Naive thymus-derived CD4-positive, alpha-beta T cell (primary cell): ENCODE measurements around the gene IL1R1. TPM values are rescaled to one million over a fixed set of nuclear protein-coding genes. Genes with fewer than 3 reads are reported as not detected.

Source experiments
- ATAC-seq: fragments of 150-1000 bp; cut with Tn5 transposase; 2 replicates; pipeline ENCODE4 v1.10.0; 2021; ENCODE audit warnings: mild to moderate bottlenecking, moderate library complexity
- CTCF ChIA-PET: fragments of 350-600 bp; sonication (Branson Sonifier 250); formaldehyde crosslinking; loops from one replicate; lab custom pipeline; 2021; ENCODE audit warnings: antibody characterized with exemption; lab: Charles Lee
- POLR2A ChIA-PET: fragments of 350-600 bp; sonication (Branson Sonifier 250); formaldehyde crosslinking; loops from one replicate; lab custom pipeline; 2021; ENCODE audit warnings: antibody characterized with exemption, inconsistent platforms; lab: Charles Lee
- DNase-seq, 9 donors: peaks; one replicate each; pipeline versions ENCODE4 v3.0.0 to v3.0.0-alpha.2; 2020 to 2022; ENCODE audit warnings: mixed read lengths in 1 of 9
- H3K27ac ChIP-seq: one replicate; pipeline ENCODE4 v1.7.0; 2013; ENCODE audit warnings: mild to moderate bottlenecking, low read depth, low read length, moderate library complexity
- H3K27me3 ChIP-seq, 2 donors: one replicate each; pipeline ENCODE4 v1.7.0; 2013; ENCODE audit warnings: low read length in 2 of 2, mild to moderate bottlenecking in 2 of 2, moderate library complexity in 2 of 2; ENCODE audit not compliant: control insufficient read depth in 2 of 2, insufficient read depth in 2 of 2
- H3K36me3 ChIP-seq, 3 experiments: 1 replicate in 2 of 3; 2 replicates in 1 of 3; pipeline ENCODE4 v1.7.0; 2013; ENCODE audit warnings: low read length in 3 of 3, mild to moderate bottlenecking in 3 of 3, moderate library complexity in 1 of 3; ENCODE audit not compliant: insufficient read depth in 3 of 3, control insufficient read depth in 2 of 3
- H3K4me1 ChIP-seq, 2 donors: one replicate each; pipeline ENCODE4 v1.7.0; 2013; ENCODE audit warnings: low read length in 2 of 2, mild to moderate bottlenecking in 2 of 2, moderate library complexity in 1 of 2; ENCODE audit not compliant: control insufficient read depth in 2 of 2, insufficient read depth in 2 of 2
- H3K4me3 ChIP-seq: 2 replicates; pipeline ENCODE4 v1.7.0; 2013; ENCODE audit warnings: mild to moderate bottlenecking, low read length
- H3K9me3 ChIP-seq, 3 experiments: 1 replicate in 2 of 3; 2 replicates in 1 of 3; pipeline ENCODE4 v1.7.0; 2013; ENCODE audit warnings: low read length in 3 of 3; ENCODE audit not compliant: control insufficient read depth in 2 of 3
- H3K27ac Mint-ChIP-seq, 9 donors: one replicate each; pipeline ENCODE4 v1.8.0; 2020 to 2022; ENCODE audit warnings: mixed read lengths in 9 of 9, mild to moderate bottlenecking in 8 of 9, moderate library complexity in 5 of 9, inconsistent platforms in 2 of 9
- H3K27me3 Mint-ChIP-seq, 5 donors: one replicate each; pipeline ENCODE4 v1.8.0; 2021 to 2022; ENCODE audit warnings: mixed read lengths in 5 of 5, mild to moderate bottlenecking in 1 of 5
- H3K36me3 Mint-ChIP-seq, 5 donors: one replicate each; pipeline ENCODE4 v1.8.0; 2020 to 2022; ENCODE audit warnings: mixed read lengths in 5 of 5, mild to moderate bottlenecking in 3 of 5, inconsistent platforms in 1 of 5
- H3K4me1 Mint-ChIP-seq, 7 donors: one replicate each; pipeline ENCODE4 v1.8.0; 2020 to 2022; ENCODE audit warnings: mixed read lengths in 7 of 7, mild to moderate bottlenecking in 3 of 7, inconsistent platforms in 1 of 7
- H3K4me3 Mint-ChIP-seq, 10 donors: one replicate each; pipeline ENCODE4 v1.8.0; 2020 to 2022; ENCODE audit warnings: mild to moderate bottlenecking in 10 of 10, mixed read lengths in 10 of 10, moderate library complexity in 6 of 10, inconsistent platforms in 2 of 10
- H3K9me3 Mint-ChIP-seq, 11 donors: one replicate each; pipeline ENCODE4 v1.8.0; 2020 to 2022; ENCODE audit warnings: mixed read lengths in 11 of 11, mild to moderate bottlenecking in 4 of 11, inconsistent platforms in 1 of 11, moderate library complexity in 1 of 11
- intact Hi-C, 2 donors: fragments of 100-400 bp; cut with micrococcal nuclease; formaldehyde crosslinking; loops; one replicate each; pipeline ENCODE4 v1.15.1; 2023
- polyA plus RNA-seq, 2 donors: library from polyadenylated mRNA; unstranded; fragments of 300-500 nt; fragmentation: Illumina TruSeq; gene quantifications; one replicate each; pipeline ENCODE4 v1.2.3, GENCODE V29; 2021
- total RNA-seq, 6 experiments: library from RNA in 5 of 6; stranded (reverse) in 5 of 6; gene quantifications; 1 replicate in 5 of 6; 2 replicates in 1 of 6; pipeline ENCODE4 v1.2.3 and lab custom pipeline; 2021 to 2026

The IL1R1 gene
- total and polyA plus RNA-seq, 7 experiments from 2014 or later, result 0.17 to 1.5 (median 0.54) TPM; not detected in 2

- Mint-ChIP-seq H3K27me3 (peaks cover 0 to 12% (median 0%) of the 10 kb centered on the region in 5 donors), H3K36me3 (peaks cover 0 to 7% (median 0%) of the 10 kb centered on the region in 5 donors), H3K4me3 (no peak overlapping the region), H3K27ac (peak overlapping the region in 1 of 9 donors; percentile 55), H3K9me3 (peaks cover 0 to 1% (median 0%) of the 10 kb centered on the region in 11 donors), H3K4me1 (peaks cover 0 to 3% (median 0%) of the 10 kb centered on the region in 7 donors)
- Histone ChIP-seq H3K4me1 (no peaks in the 10 kb centered on the region), H3K4me3 (no peak overlapping the region), H3K36me3 (no peaks in the 10 kb centered on the region), H3K27ac (no peak overlapping the region), H3K9me3 (no peaks in the 10 kb centered on the region), H3K27me3 (no peaks in the 10 kb centered on the region)
- ATAC-seq (no peak), DNase-seq (no peak)
- ChIA-PET CTCF (no interaction called here), POLR2A (interaction anchor here (0.6 to 0.8 kb wide), 3 partner anchors 9 to 670 kb away, joined by 3 to 6 read pairs (median 3); no protein-coding TSS in a partner anchor)
- intact Hi-C loops, result no loop called here
Observed at GRCh38 chr2:102117472-102117858, 25.1 kb upstream of the IL1R1 start.

- intact Hi-C loops, result no loop called here
- H3K4me1 ChIP-seq, result no peaks in the 10 kb centered on the region
- DNase-seq, result no peak
- no peak overlapping the region for H3K4me3 ChIP-seq
- H3K27ac ChIP-seq, result no peak overlapping the region
- no peak for ATAC-seq
- CTCF ChIA-PET, result no interaction called here
- H3K9me3 ChIP-seq, result no peaks in the 10 kb centered on the region
- H3K9me3 Mint-ChIP-seq, result peaks cover 0 to 2% (median 0%) of the 10 kb centered on the region in 11 donors
- no peak overlapping the region for H3K27ac Mint-ChIP-seq
- POLR2A ChIA-PET, result interaction anchor here (0.6 kb wide), 1 partner anchor 23 kb away, joined by 3 read pairs; no protein-coding TSS in a partner anchor
- H3K27me3 ChIP-seq, result no peaks in the 10 kb centered on the region
- peaks cover 0 to 10% (median 4%) of the 10 kb centered on the region in 5 donors for H3K27me3 Mint-ChIP-seq
- H3K36me3 ChIP-seq, result no peaks in the 10 kb centered on the region
- no peak overlapping the region for H3K4me3 Mint-ChIP-seq
- peaks cover 0 to 4% (median 0%) of the 10 kb centered on the region in 7 donors for H3K4me1 Mint-ChIP-seq
- H3K36me3 Mint-ChIP-seq, result peaks cover 0 to 7% (median 0%) of the 10 kb centered on the region in 5 donors
Observed at GRCh38 chr2:102119255-102119654, 23.3 kb upstream of the IL1R1 start.

- H3K4me3 ChIP-seq, result no peak overlapping the region
- Mint-ChIP-seq H3K9me3 (peaks cover 0 to 2% (median 0%) of the 10 kb centered on the region in 11 donors), H3K27me3 (peaks cover 0 to 9% (median 4%) of the 10 kb centered on the region in 5 donors), H3K4me3 (no peak overlapping the region), H3K36me3 (peaks cover 0 to 7% (median 0%) of the 10 kb centered on the region in 5 donors), H3K27ac (no peak overlapping the region), H3K4me1 (peaks cover 0 to 4% (median 2%) of the 10 kb centered on the region in 7 donors)
- intact Hi-C loops, result no loop called here
- POLR2A ChIA-PET, result no interaction called here
- ATAC-seq (no peak), DNase-seq (no peak)
- H3K4me1 ChIP-seq, result no peaks in the 10 kb centered on the region
- H3K27me3 ChIP-seq, result no peaks in the 10 kb centered on the region
- CTCF ChIA-PET, result interaction anchor here (0.9 kb wide), 1 partner anchor 120 kb away, joined by 4 read pairs; no protein-coding TSS in a partner anchor
- H3K36me3 ChIP-seq, result no peaks in the 10 kb centered on the region
- H3K9me3 ChIP-seq, result no peaks in the 10 kb centered on the region
- no peak overlapping the region for H3K27ac ChIP-seq
Observed at GRCh38 chr2:102120261-102120660, 22.3 kb upstream of the IL1R1 start.

- H3K4me3 ChIP-seq, result no peak overlapping the region
- H3K27ac ChIP-seq, result no peak overlapping the region
- POLR2A ChIA-PET, result interaction anchor here (0.9 kb wide), 1 partner anchor 12 kb away, joined by 4 read pairs; no protein-coding TSS in a partner anchor
- DNase-seq, result no peak
- intact Hi-C loops, result no loop called here
- no peaks in the 10 kb centered on the region for H3K9me3 ChIP-seq
- Mint-ChIP-seq H3K4me3 (no peak overlapping the region), H3K9me3 (peaks cover 0 to 2% (median 0%) of the 10 kb centered on the region in 11 donors), H3K4me1 (peaks cover 0 to 7% (median 2%) of the 10 kb centered on the region in 7 donors), H3K36me3 (peaks cover 0 to 7% (median 0%) of the 10 kb centered on the region in 5 donors), H3K27ac (no peak overlapping the region), H3K27me3 (peaks cover 0 to 5% (median 1%) of the 10 kb centered on the region in 5 donors)
- no peaks in the 10 kb centered on the region for H3K36me3 ChIP-seq
- no peaks in the 10 kb centered on the region for H3K4me1 ChIP-seq
- CTCF ChIA-PET, result interaction anchor here (0.9 kb wide), 1 partner anchor 119 kb away, joined by 4 read pairs; no protein-coding TSS in a partner anchor
- no peaks in the 10 kb centered on the region for H3K27me3 ChIP-seq
- no peak for ATAC-seq
Observed at GRCh38 chr2:102120701-102121159, 21.8 kb upstream of the IL1R1 start.

- ChIA-PET CTCF (no interaction called here), POLR2A (no interaction called here)
- H3K36me3 ChIP-seq, result no peaks in the 10 kb centered on the region
- H3K27ac ChIP-seq, result no peak overlapping the region
- peaks cover 0 to 7% (median 0%) of the 10 kb centered on the region in 5 donors for H3K36me3 Mint-ChIP-seq
- H3K9me3 ChIP-seq, result no peaks in the 10 kb centered on the region
- no peaks in the 10 kb centered on the region for H3K27me3 ChIP-seq
- H3K4me3 ChIP-seq, result no peak overlapping the region
- DNase-seq (no peak), ATAC-seq (no peak)
- H3K4me3 Mint-ChIP-seq, result no peak overlapping the region
- peaks cover 0 to 5% (median 0%) of the 10 kb centered on the region in 11 donors for H3K9me3 Mint-ChIP-seq
- intact Hi-C loops, result no loop called here
- peaks cover 0 to 19% (median 6%) of the 10 kb centered on the region in 7 donors for H3K4me1 Mint-ChIP-seq
- H3K4me1 ChIP-seq, result no peaks in the 10 kb centered on the region
- peaks cover 0 to 4% (median 0%) of the 10 kb centered on the region in 5 donors for H3K27me3 Mint-ChIP-seq
- no peak overlapping the region for H3K27ac Mint-ChIP-seq
Observed at GRCh38 chr2:102122115-102122514, 20.4 kb upstream of the IL1R1 start.

- Mint-ChIP-seq H3K27me3 (peaks cover 0 to 4% (median 0%) of the 10 kb centered on the region in 5 donors), H3K4me3 (no peak overlapping the region), H3K36me3 (peaks cover 0 to 7% (median 0%) of the 10 kb centered on the region in 5 donors), H3K27ac (no peak overlapping the region), H3K9me3 (peaks cover 0 to 6% (median 0%) of the 10 kb centered on the region in 11 donors), H3K4me1 (peaks cover 0 to 20% (median 6%) of the 10 kb centered on the region in 7 donors)
- no peaks in the 10 kb centered on the region for H3K36me3 ChIP-seq
- CTCF ChIA-PET, result no interaction called here
- no peak overlapping the region for H3K4me3 ChIP-seq
- H3K27me3 ChIP-seq, result no peaks in the 10 kb centered on the region
- intact Hi-C loops, result no loop called here
- H3K9me3 ChIP-seq, result no peaks in the 10 kb centered on the region
- H3K4me1 ChIP-seq, result no peaks in the 10 kb centered on the region
- H3K27ac ChIP-seq, result no peak overlapping the region
- DNase-seq, result no peak
- ATAC-seq, result no peak
- POLR2A ChIA-PET, result no interaction called here
Observed at GRCh38 chr2:102122909-102123308, 19.6 kb upstream of the IL1R1 start.
